ENCODE data around the gene RHBDF1.
"Not testable (repeated sequence)": the region's sequence is repeated elsewhere in the genome, so short reads cannot be mapped to it uniquely, and the experiment has no call there.

Gene RHBDF1

DNA sequence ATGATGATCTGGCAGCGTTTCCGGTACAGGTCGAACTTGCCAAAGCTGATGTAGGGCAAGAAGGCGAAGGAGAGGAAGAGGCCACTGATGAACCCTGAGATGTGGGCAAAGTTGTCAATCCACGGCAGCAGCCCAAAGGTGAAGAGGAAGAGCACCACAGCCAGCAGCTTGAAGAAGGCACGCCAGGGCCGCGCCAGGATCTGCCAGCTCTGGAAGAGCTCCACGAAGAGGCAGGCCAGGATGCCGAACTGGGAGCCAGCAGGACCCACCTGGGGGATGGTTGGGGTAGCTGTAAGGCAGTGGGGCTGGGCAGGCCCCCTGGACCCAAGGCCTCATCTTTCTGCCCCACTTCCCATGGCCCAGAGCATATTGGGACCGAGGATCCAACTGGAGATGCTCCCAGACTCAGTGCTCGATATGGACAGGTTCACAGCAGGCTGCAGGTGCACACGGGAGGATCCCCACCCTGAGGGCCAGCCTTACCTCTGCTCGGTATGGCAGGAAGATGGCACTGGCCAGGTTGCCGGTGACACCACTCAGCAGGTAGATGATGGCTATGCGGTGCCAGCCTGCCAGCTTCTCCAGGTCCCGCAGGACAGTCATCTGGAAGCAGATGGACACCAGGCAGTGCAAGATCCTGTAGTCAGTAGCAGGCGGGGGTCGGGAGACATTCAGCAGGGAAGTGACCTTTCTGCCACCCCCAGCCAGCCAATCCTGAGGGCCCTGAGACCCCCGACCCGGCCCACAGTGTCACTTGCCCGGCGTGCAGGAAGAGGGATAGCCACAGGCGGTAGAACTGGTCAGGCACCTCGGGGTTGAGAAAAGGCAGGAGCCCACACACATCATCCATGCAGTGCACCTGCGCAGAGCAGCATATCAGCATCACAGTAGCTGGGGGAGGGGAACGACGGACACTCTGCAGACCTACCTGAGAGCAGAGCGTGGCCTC is 13.7 kb downstream of the RHBDF1 start:
- H3K9me3 ChIP-seq (ENCODE audit: control insufficient read depth, insufficient read depth, low read length) = no peaks in the 10 kb centered on the region
- H3K27me3 ChIP-seq (ENCODE audit: control insufficient read depth, insufficient read depth, low read length) = no peaks in the 10 kb centered on the region
- WGBS (ENCODE audit: insufficient coverage, insufficient read length) = no CpG with 5 or more reads among the region's 29 CpGs
- no peak for DNase-seq (ENCODE audit: low read depth, low spot score)
- H3K4me3 ChIP-seq (ENCODE audit: low read length) = no peak overlapping the region
- no peak overlapping the region for H3K27ac ChIP-seq (ENCODE audit: low read length)
- H3K4me1 ChIP-seq (ENCODE audit: control insufficient read depth, insufficient read depth, low read length) = no peaks in the 10 kb centered on the region
- H3K36me3 ChIP-seq (ENCODE audit: control insufficient read depth, insufficient read depth, low read length) = peaks cover 44% of the 10 kb centered on the region

DNA sequence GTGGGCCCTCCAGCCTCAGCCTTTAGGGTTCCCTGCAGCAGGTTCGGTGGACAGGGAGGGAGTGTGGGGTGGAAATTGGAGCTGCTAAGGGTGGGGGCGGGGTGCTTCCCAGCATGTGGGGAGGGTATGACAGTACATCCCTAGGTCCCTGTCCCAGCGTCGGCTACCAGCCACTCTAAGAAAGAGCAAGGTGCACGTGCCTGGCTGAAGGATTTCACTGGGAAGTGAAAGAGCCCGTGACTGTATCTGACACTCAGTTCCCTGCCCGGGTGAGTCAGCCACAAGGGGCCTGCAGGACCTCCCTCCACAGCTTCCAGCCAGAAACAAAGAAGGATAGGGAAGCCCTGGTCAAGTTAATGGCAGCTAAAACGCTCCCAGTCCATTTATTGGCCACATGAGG is 14.7 kb downstream of the RHBDF1 start:
- H3K36me3 ChIP-seq (ENCODE audit: control insufficient read depth, insufficient read depth, low read length) = peaks cover 38% of the 10 kb centered on the region
- DNase-seq (ENCODE audit: low read depth, low spot score) = no peak
- no CpG with 5 or more reads among the region's 8 CpGs for WGBS (ENCODE audit: insufficient coverage, insufficient read length)

DNA sequence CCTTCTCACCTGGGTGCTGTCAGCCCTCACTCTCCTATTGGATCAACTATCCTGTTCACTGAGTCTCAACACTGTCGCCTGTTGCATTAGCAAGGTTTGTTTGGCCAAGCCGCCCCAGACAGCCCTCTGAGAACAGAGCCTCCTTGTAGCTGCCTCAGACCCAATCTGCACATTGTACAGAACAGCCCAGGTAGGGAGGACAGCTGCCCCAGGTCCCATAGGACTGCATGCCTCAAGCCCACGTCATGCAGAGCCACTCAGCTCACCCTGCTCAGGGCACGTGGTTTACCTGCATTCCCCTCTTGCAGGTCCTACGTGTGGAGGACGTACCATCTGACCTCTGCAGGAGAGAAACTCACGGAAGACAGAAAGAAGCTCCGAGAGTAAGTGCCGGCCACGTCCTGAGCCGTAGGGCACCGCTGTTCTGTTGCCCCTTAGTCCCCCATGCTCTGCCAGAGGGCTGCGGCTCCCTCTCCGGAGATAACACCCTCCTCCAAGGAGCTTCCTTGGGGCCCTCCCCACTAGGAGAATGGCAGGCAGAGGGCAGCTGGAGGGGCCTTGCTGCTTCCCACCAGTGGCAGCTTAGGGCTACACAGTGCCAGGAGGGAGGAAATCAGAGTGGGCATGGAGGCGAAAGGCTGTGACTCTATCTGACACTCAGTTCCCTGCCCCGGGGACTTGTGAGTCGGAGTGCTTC is 16.1 kb downstream of the RHBDF1 start:
- H3K9me3 ChIP-seq (ENCODE audit: control insufficient read depth, insufficient read depth, low read length) = no peaks in the 10 kb centered on the region
- H3K4me3 ChIP-seq (ENCODE audit: low read length) = no peak overlapping the region
- no peak overlapping the region for H3K27ac ChIP-seq (ENCODE audit: low read length)
- peaks cover 34% of the 10 kb centered on the region for H3K36me3 ChIP-seq (ENCODE audit: control insufficient read depth, insufficient read depth, low read length)
- no peaks in the 10 kb centered on the region for H3K27me3 ChIP-seq (ENCODE audit: control insufficient read depth, insufficient read depth, low read length)
- no CpG with 5 or more reads among the region's 17 CpGs for WGBS (ENCODE audit: insufficient coverage, insufficient read length)
- H3K4me1 ChIP-seq (ENCODE audit: control insufficient read depth, insufficient read depth, low read length) = no peaks in the 10 kb centered on the region
- no peak for DNase-seq (ENCODE audit: low read depth, low spot score)

More for the DNA sequence above, 14.7 kb downstream of the RHBDF1 start:
- no peaks in the 10 kb centered on the region for H3K27me3 ChIP-seq (ENCODE audit: control insufficient read depth, insufficient read depth, low read length)
- no peaks in the 10 kb centered on the region for H3K4me1 ChIP-seq (ENCODE audit: control insufficient read depth, insufficient read depth, low read length)
- no peaks in the 10 kb centered on the region for H3K9me3 ChIP-seq (ENCODE audit: control insufficient read depth, insufficient read depth, low read length)
- H3K27ac ChIP-seq (ENCODE audit: low read length) = no peak overlapping the region
- no peak overlapping the region for H3K4me3 ChIP-seq (ENCODE audit: low read length)

- Histone ChIP-seq H3K36me3 (ENCODE audit: control insufficient read depth, insufficient read depth, low read length) (peaks cover 31% of the 10 kb centered on the region), H3K27ac (ENCODE audit: low read length) (no peak overlapping the region), H3K27me3 (ENCODE audit: control insufficient read depth, insufficient read depth, low read length) (no peaks in the 10 kb centered on the region), H3K4me3 (ENCODE audit: low read length) (no peak overlapping the region), H3K9me3 (ENCODE audit: control insufficient read depth, insufficient read depth, low read length) (no peaks in the 10 kb centered on the region), H3K4me1 (ENCODE audit: control insufficient read depth, insufficient read depth, low read length) (no peaks in the 10 kb centered on the region)
- no CpG with 5 or more reads among the region's 11 CpGs for WGBS (ENCODE audit: insufficient coverage, insufficient read length)
- no peak for DNase-seq (ENCODE audit: low read depth, low spot score)
Measured at GRCh38 chr16:55571-56136, 16.8 kb downstream of the RHBDF1 start.

GRCh38 chr16:54237-54581 is 18.2 kb downstream of the RHBDF1 start:
- H3K4me3 ChIP-seq (ENCODE audit: low read length) = peak overlapping the region; percentile 72; the same call in 1 of the 2 replicates
- H3K36me3 ChIP-seq (ENCODE audit: control insufficient read depth, insufficient read depth, low read length) = peaks cover 29% of the 10 kb centered on the region
- no peak overlapping the region for H3K27ac ChIP-seq (ENCODE audit: low read length)
- no peaks in the 10 kb centered on the region for H3K27me3 ChIP-seq (ENCODE audit: control insufficient read depth, insufficient read depth, low read length)
- DNase-seq (ENCODE audit: low read depth, low spot score) = no peak
- WGBS (ENCODE audit: insufficient coverage, insufficient read length) = no CpG with 5 or more reads among the region's 12 CpGs
- no peaks in the 10 kb centered on the region for H3K4me1 ChIP-seq (ENCODE audit: control insufficient read depth, insufficient read depth, low read length)
- H3K9me3 ChIP-seq (ENCODE audit: control insufficient read depth, insufficient read depth, low read length) = no peaks in the 10 kb centered on the region

GRCh38 chr16:53346-54236 is 18.8 kb downstream of the RHBDF1 start, which contains the start of the genes POLR3K and SNRNP25:
POLR3K (minus strand) TSS chr16:53608; CDS start chr16:53586, 22 bp downstream.
SNRNP25 (plus strand) TSS chr16:53828; CDS start chr16:54017, 189 bp downstream.
- H3K27ac ChIP-seq (ENCODE audit: low read length) = no peak within 1 kb of the TSS
- H3K36me3 ChIP-seq (ENCODE audit: control insufficient read depth, insufficient read depth, low read length) = peaks cover 29% of the 10 kb centered on the region
- H3K4me1 ChIP-seq (ENCODE audit: control insufficient read depth, insufficient read depth, low read length) = no peaks in the 10 kb centered on the region
- peak; percentile 88 for DNase-seq (ENCODE audit: low read depth, low spot score)
- peak within 1 kb of the TSS; percentile 72; the same call in 1 of the 2 replicates for H3K4me3 ChIP-seq (ENCODE audit: low read length)
- no peaks in the 10 kb centered on the region for H3K27me3 ChIP-seq (ENCODE audit: control insufficient read depth, insufficient read depth, low read length)
- H3K9me3 ChIP-seq (ENCODE audit: control insufficient read depth, insufficient read depth, low read length) = no peaks in the 10 kb centered on the region
- WGBS (ENCODE audit: insufficient coverage, insufficient read length) = no CpG with 5 or more reads among the region's 91 CpGs

- H3K4me1 ChIP-seq (ENCODE audit: control insufficient read depth, insufficient read depth, low read length) = no peaks in the 10 kb centered on the region
- no peaks in the 10 kb centered on the region for H3K9me3 ChIP-seq (ENCODE audit: control insufficient read depth, insufficient read depth, low read length)
- H3K27me3 ChIP-seq (ENCODE audit: control insufficient read depth, insufficient read depth, low read length) = no peaks in the 10 kb centered on the region
- peaks cover 13% of the 10 kb centered on the region for H3K36me3 ChIP-seq (ENCODE audit: control insufficient read depth, insufficient read depth, low read length)
- no CpG with 5 or more reads among the region's 15 CpGs for WGBS (ENCODE audit: insufficient coverage, insufficient read length)
- no peak overlapping the region for H3K4me3 ChIP-seq (ENCODE audit: low read length)
- no peak for DNase-seq (ENCODE audit: low read depth, low spot score)
- no peak overlapping the region for H3K27ac ChIP-seq (ENCODE audit: low read length)
Measured at GRCh38 chr16:50769-51591, 21.5 kb downstream of the RHBDF1 start.

- H3K4me3 ChIP-seq (ENCODE audit: low read length) = no peak overlapping the region
- no peaks in the 10 kb centered on the region for H3K9me3 ChIP-seq (ENCODE audit: control insufficient read depth, insufficient read depth, low read length)
- no CpG with 5 or more reads among the region's 7 CpGs for WGBS (ENCODE audit: insufficient coverage, insufficient read length)
- peaks cover 27% of the 10 kb centered on the region for H3K36me3 ChIP-seq (ENCODE audit: control insufficient read depth, insufficient read depth, low read length)
- DNase-seq (ENCODE audit: low read depth, low spot score) = no peak
- H3K27me3 ChIP-seq (ENCODE audit: control insufficient read depth, insufficient read depth, low read length) = no peaks in the 10 kb centered on the region
- H3K27ac ChIP-seq (ENCODE audit: low read length) = no peak overlapping the region
- H3K4me1 ChIP-seq (ENCODE audit: control insufficient read depth, insufficient read depth, low read length) = no peaks in the 10 kb centered on the region
Measured at GRCh38 chr16:47234-47633, 25.2 kb downstream of the RHBDF1 start.

- H3K27ac ChIP-seq (ENCODE audit: low read length); DNase-seq (ENCODE audit: low read depth, low spot score); H3K4me3 ChIP-seq (ENCODE audit: low read length); H3K4me1 ChIP-seq (ENCODE audit: control insufficient read depth, insufficient read depth, low read length); H3K27me3 ChIP-seq (ENCODE audit: control insufficient read depth, insufficient read depth, low read length); H3K9me3 ChIP-seq (ENCODE audit: control insufficient read depth, insufficient read depth, low read length): not testable (repeated sequence)
- peaks cover 35% of the 10 kb centered on the region for H3K36me3 ChIP-seq (ENCODE audit: control insufficient read depth, insufficient read depth, low read length)
- WGBS (ENCODE audit: insufficient coverage, insufficient read length) = no CpG with 5 or more reads among the region's 7 CpGs
Measured at GRCh38 chr16:46510-46909, 25.9 kb downstream of the RHBDF1 start.

Data from iPS DF 6.9 (cell line).